ENCODE data around the gene GPC1.

Gene GPC1

GRCh38 chr2:240437861-240438809 lies 2.7 kb downstream of the GPC1 start:
- Histone ChIP-seq H3K27ac (ENCODE audit: extremely low read depth, low read depth, low read length) (no peak overlapping the region), H3K4me3 (ENCODE audit: low read depth, low read length) (no peak overlapping the region), H3K9me3 (ENCODE audit: control insufficient read depth, insufficient read depth, low read depth, low read length) (no peaks in the 10 kb centered on the region), H3K4me1 (ENCODE audit: control insufficient read depth, insufficient read depth, low read length) (peaks cover 4% of the 10 kb centered on the region; the same call in 1 of the 2 replicates), H3K36me3 (ENCODE audit: control insufficient read depth in 2 of 2, insufficient read depth in 1 of 2, low read length in 2 of 2) (no peaks in the 10 kb centered on the region)
- ChIA-PET CTCF (interaction anchor here (0.7 to 2.0 kb wide), 8 partner anchors 13 to 288 kb away, joined by 3 to 20 read pairs (median 4); no protein-coding TSS in a partner anchor), POLR2A (no interaction called here)
- TF ChIP-seq ZSCAN30 (tag by site-specific recombination; IDR thresholded peaks at IDR 0.05) (peak; percentile 59; the same call in 1 of the 2 replicates), CTCF (tag by site-specific recombination; IDR thresholded peaks at IDR 0.05) (peak; percentile 93), ZFHX2 (tag by site-specific recombination; conservative IDR thresholded peaks at IDR 0.05) (peak; percentile 23; the same call in 1 of the 2 replicates), KLF17 (tag by site-specific recombination; IDR thresholded peaks at IDR 0.05) (0 out of 2 replicates have a peak, but pooled peaks have one; percentile 47), HIC1 (tag by site-specific recombination; IDR thresholded peaks at IDR 0.05) (peak; percentile 27; the same call in 1 of the 2 replicates), ZNF138 (tag by site-specific recombination; IDR thresholded peaks at IDR 0.05; ENCODE audit: borderline replicate concordance) (no peak), BCL6B (tag by site-specific recombination; IDR thresholded peaks at IDR 0.05) (no peak), ZBTB8A (tag by site-specific recombination; IDR thresholded peaks at IDR 0.05) (peak; percentile 23; the same call in 1 of the 2 replicates), ZNF654 (tag by site-specific recombination; IDR thresholded peaks at IDR 0.05; ENCODE audit: low read depth) (peak; percentile 76), ZNF26 (tag by site-specific recombination; IDR thresholded peaks at IDR 0.05) (no peak), GLIS1 (tag by site-specific recombination; IDR thresholded peaks at IDR 0.05) (peak; percentile 62)

GRCh38 chr2:240438810-240439697 lies 3.6 kb downstream of the GPC1 start:
- no peak overlapping the region for H3K4me3 ChIP-seq (ENCODE audit: low read depth, low read length)

More at GRCh38 chr2:240438810-240439697, 3.6 kb downstream of the GPC1 start:
- Histone ChIP-seq H3K27ac (ENCODE audit: extremely low read depth, low read depth, low read length) (no peak overlapping the region), H3K9me3 (ENCODE audit: control insufficient read depth, insufficient read depth, low read depth, low read length) (no peaks in the 10 kb centered on the region), H3K36me3 (ENCODE audit: control insufficient read depth in 2 of 2, insufficient read depth in 1 of 2, low read length in 2 of 2) (no peaks in the 10 kb centered on the region), H3K4me1 (ENCODE audit: control insufficient read depth, insufficient read depth, low read length) (peaks cover 4% of the 10 kb centered on the region; the same call in 1 of the 2 replicates)
- POLR2A ChIA-PET: no interaction called here
- CTCF ChIA-PET: interaction anchor here (0.7 to 2.0 kb wide), 8 partner anchors 12 to 289 kb away, joined by 3 to 20 read pairs (median 4); no protein-coding TSS in a partner anchor
- no peak for TF ChIP-seq ZNF157 (tag by site-specific recombination; IDR thresholded peaks at IDR 0.05)
- TF ChIP-seq GLI2 (tag by site-specific recombination; IDR thresholded peaks at IDR 0.05; ENCODE audit: borderline replicate concordance, low read depth): no peak
- no peak for TF ChIP-seq ZNF214 (tag by site-specific recombination; IDR thresholded peaks at IDR 0.05; ENCODE audit: borderline replicate concordance)
- TF ChIP-seq ZNF280C (tag by site-specific recombination; IDR thresholded peaks at IDR 0.05): no peak
- TF ChIP-seq ZNF366 (tag by site-specific recombination; conservative IDR thresholded peaks at IDR 0.05): no peak
- TF ChIP-seq KLF8 (tag by site-specific recombination; IDR thresholded peaks at IDR 0.05): no peak
- TF ChIP-seq ZNF184 (tag by site-specific recombination; IDR thresholded peaks at IDR 0.05): no peak
- no peak for TF ChIP-seq ZNF146 (tag by site-specific recombination; IDR thresholded peaks at IDR 0.05)

Data from HEK293 (cell line).